SHP77 (cell line): ENCODE data around the gene OPCML.

Experiments
- DNase-seq, 2 experiments: peaks; one replicate each; lab custom pipeline; 2025; lab: John Stamatoyannopoulos, UW

The OPCML gene

DNA sequence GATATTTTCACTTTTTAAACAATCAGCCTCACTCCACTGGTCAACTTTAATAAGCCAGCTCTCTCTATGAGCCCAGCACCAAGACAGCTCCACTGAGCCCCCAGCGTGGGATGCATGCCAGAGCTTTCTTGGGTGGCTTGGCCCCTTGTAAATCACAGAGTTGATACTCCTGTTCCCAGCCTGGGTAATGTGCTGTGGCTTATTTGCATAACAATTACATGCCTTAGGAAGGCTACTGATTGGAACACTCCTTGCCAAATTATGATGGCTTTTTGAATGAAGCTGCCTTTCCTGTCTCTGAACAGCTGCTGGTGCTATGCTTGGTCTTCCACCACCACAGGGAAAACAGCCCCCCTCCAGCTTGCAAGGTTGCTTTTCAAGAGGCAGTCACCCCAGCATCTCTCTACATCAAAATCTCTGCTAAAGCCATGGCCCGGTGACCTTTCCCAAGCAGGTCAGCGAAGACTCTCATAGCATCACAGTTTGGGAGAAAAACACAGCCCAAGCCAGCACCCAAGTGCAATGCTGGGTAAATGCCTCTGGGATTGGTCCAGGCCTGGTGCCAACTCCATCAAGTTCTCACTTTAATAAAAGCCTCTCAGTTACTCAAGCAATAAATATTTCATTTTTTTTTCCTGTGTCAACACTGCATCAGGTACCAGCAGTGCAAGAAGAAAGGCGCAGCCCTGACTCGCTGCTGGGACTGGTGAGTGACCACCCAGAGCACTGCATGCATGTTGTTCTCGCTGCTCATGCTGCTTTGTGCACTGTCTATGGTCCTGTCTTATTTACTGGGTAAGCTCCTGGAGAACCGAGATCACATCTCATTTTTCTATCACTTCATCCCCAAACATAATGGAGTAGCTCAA lies 549.3 kb downstream of the OPCML start:
- DNase-seq, result no peak

DNA sequence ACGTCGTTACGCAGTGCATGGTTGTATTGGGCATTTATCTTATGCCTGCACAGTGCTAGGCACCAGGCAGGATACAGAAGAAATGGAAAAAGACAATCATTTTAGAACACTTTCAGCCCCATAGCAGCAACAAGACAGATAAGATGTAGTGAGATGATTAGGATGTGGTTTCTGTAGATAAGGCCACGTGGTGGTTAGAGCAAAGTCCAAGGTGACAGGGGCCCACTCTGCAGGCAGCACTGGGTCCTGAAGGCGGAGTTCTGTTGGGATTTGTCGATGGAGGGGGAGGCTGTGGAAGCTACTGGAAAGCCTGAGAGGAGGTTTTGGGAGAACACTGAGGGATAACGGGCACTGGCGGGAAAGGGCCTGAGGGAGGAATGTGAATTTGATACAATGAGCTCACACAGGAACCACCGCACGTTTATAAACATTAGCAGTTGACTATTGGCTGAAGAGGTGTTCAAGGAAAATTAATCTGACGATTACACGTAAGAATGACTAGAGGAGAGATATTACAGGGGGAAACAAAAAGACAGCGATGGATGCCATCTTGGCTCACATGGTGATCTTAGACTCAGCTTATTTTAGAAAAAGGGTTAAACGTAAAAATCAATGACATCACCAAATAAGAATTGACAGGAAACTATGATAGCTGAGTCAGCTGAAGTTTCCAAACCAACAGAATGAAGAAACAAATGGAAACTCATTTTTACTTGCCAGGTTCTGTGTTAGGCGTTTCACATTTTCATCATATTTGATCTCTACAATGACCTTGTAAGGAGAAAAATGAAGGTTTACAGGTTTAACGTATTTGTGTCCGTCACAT lies 551.0 kb downstream of the OPCML start:
- DNase-seq, result no peak

DNA sequence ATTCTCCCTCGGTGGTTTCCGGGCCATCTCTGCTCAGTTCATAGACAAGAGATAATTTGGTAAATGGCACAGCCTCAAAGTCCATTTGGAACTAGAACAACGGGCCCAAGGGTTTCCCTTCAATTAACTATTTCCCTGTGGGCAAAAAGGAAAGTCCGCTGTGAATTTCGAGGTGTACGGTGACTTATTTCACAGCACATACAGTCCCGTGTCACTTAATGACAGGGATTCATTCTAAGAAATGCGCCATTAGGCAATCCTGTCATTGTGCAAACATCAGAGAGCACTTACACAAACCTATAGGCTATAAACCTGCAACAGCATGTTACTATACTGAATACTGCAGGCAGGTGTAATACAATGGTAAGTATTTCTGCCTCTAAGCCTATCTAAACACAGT lies 551.6 kb downstream of the OPCML start:
- no peak for DNase-seq

DNA sequence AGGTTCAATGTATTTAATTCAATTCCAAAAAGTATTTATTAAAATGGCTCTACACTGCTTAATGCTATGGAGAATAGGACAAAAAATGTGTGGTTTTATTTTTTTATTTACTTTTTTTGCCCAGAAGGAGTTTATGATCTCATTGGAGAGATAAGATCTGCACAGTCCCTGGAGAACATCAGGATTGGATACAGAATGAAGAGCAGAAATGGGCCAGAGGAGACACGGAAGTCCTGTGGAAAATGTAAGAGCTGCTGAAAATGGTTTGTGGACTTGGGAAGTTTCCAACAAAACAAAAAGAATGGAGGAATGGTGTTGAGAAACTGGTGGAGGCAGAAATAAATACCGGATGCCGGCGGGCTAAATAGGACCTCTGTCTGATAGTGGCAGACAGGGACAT lies 554.6 kb downstream of the OPCML start:
- no peak for DNase-seq

DNA sequence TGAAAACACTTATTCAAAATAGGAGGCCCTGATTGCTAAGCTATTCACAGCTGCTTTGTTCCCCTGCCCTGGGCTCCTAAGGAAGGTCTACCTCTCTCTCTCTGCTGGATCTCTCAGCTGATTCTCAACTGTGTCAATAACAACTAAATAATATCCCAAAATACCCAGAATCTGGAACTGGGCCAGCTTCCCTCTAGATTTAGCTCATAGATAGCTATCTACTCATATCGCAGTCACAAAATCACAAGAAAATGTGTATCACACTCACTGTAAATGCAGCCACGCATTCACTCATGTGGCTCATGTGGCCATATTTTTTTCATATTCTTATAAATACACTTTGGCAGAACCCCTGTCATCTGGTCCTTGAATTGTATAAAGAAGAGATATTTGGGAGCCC lies 555.1 kb downstream of the OPCML start:
- no peak for DNase-seq

DNA sequence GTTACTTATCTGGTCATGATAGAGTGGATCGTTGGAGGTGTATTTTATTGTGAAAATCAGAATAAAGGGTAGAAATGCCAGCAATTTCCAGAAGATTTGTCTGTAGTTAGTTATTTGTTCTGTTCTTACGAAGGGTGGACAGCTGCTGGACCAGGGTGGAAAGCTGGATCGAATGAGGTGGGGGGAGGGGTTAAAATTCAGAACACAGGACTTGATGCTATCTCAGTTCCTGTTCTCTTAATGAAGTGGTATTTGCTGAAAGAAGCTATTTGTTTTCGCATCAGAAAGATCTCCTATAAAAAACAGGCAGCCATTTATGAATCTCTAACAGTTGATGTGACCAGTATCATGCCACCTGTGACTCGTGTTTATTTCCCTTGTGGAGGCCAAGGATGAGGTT lies 556.2 kb downstream of the OPCML start:
- DNase-seq, result no peak

DNA sequence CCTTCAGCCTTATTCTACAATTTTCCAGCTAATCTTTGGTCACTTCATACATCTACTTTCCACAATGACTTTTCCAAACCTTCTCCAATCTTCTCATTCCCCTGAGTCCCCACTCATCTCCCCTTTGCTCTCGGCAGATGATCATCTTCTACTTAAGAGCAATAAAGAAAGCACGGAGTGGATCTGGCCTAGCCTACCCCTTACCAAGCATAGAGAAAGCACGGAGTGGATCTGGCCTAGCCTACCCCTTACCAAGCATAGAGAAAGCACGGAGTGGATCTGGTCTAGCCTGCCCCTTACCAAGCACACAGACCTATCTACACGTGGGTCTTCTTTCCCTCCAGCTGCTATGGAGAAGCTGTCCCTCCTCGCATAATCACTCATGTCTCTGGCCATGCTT lies 558.6 kb downstream of the OPCML start:
- DNase-seq, result no peak

DNA sequence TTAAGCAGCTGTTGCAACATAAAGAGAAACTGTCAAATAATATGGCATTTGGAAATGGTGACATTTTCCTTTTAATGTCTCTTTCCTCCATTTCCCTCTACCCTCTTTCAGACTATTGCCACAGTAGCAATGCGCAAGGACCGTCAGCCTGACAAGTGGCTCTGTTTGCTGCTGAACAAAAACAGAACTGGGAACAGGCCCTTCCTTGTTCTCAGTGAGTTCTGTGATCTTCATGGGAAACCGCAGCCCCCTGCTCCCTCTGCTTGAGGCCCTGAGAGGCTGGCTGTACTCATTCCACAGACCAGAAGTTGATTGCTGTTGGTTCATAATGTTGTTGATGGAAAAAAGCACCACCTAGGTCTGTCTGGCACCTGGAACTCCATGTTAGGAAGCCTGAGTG lies 559.7 kb downstream of the OPCML start:
- DNase-seq, result no peak

DNA sequence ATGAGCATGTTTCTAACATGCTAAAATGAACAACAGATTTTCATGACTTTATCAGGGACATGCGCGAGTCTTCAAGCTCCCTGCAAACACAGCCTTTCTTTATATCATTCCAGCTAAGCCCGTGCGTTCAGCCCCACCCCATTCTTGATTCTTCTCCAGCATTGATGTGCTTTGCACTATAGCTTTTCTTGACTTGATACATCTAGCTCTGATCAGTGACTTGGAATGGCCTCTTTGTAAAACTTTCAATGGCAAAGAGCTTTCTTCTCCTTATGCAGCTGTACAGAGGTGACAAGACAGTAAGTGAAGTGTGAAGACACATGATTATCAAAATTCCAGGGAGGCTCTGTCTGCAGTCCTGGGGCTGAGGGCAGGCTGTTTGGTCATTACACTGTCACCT lies 561.0 kb downstream of the OPCML start:
- DNase-seq, result no peak

DNA sequence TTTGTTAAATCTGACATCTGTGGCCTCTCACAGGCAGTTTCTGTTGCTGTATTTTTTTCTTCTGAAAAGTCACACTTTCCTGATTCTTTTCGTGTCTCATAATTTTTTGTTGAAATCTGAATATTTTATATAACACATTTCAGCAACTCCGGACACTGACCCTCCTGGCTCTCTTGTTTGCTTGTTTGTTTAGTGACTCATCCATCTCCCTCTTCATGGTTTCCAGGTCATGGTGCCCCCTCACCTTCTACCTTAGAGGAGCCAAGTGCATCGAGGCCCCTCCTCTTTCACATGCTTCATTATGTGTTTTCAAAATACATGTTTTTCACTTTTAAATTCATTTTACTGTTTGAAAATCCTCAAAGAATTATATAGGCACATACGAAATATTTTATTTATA lies 562.4 kb downstream of the OPCML start:
- DNase-seq, result no peak

DNA sequence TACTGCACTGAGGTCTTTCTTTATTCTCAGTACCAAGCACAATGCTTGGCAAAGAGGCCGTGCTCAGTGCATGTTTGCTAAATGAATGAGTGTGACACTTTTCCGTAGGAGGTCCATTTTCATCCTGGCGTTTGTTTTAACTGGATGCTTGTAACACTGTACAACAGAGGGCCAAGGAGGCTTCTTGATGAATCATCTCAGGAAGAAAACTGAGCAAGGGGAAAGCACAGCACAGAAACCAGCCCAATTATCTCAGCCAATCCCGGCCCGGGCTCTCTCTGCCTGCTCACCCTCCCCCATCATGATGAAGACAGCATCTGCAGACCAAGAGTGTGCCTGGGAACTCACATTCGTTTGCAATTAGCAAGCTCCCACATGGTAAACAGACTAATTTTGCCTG lies 570.3 kb downstream of the OPCML start:
- DNase-seq, result no peak

DNA sequence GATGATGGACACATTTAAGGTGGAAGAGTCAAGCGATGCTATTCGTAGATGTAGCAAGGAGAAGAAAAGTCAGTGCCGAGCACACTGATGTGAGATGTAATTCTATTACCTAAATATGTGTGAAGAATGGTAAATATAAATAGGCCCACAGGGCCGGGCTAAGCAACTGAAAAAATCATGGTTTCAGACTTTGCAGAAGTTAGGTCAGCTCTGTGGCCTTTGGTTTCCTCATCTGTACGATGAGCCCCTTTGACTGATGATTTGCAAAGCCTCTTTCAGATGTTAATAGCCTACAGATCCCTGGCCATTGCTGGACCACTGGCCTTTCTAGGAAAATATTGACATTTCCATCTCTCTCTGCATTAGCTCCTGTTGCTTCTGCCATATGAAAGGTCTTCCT lies 570.8 kb downstream of the OPCML start:
- DNase-seq, result no peak

DNA sequence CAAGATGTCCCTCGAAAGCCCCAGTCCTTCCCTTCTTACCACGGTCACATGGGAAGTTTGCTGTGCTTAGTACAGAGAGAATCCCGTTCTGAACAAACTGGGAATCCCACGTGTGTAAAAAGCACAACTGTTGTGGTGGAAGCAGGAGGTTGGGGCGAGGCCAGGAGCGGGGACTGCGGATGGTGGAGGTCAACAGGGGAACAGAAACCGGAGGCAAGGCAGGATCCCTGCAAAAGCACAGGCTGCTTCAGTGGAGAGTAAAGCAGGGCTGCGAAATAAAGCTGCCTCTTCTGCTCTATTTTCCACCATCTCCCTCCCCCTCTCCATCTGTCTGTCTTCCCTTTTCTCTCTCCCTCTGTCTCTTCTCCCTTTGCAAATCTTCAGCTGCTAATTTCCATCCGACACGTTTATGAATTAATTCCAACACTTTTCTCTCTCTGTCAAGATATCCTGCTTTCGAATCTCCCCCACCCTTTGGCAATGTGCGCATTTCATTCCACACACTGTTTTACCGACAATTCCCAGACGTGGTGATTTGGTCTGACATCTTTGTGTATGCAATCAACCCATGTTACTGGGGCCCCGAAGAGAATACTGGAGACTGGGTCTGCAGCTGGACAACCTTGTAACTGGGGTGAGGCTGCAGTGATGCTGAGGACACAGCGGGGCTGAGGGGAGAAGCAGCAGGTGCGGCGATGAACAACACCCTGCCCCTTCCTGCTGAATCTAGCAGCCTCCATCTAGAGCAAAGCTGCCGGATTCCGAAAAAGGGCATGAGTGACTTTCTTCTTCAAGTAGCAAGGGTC lies 571.8 kb downstream of the OPCML start:
- DNase-seq, result no peak

DNA sequence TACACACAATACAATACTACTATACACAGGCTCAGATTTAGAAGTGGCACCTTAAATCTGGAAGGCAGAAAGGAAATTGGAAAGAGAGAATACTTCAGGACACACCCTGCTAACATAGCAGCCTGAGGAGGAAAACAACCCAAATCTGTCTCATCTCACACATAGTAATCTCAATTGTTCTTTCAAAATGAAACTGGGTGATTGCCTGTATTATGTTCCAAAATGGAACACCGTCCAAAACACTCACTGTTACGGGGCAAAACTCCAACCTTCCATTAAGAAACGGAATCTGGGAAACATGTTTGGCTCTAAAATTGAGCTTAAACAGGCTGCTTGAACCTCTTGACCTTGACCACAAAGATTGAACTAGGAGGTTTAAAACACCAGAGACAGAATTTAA lies 572.6 kb downstream of the OPCML start:
- DNase-seq, result no peak

DNA sequence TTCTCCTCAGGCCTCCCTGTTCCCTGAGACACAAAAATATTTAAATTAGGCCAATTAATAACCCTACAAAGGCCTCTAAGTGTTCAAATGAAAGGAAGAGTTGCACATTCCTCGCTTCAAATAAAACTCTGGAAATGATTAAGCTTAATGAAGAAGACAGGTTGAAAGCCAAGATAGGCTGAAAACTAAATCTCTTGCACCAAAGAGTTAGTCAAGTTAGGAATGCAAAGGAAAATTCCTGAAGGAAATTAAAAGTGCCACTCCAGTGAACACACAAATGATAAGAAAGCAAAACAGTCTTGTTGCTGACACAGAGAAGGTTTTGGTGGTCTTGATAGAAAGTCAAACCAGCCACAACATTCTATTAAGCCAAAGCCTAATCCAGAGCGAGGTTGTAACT lies 574.4 kb downstream of the OPCML start:
- no peak for DNase-seq

DNA sequence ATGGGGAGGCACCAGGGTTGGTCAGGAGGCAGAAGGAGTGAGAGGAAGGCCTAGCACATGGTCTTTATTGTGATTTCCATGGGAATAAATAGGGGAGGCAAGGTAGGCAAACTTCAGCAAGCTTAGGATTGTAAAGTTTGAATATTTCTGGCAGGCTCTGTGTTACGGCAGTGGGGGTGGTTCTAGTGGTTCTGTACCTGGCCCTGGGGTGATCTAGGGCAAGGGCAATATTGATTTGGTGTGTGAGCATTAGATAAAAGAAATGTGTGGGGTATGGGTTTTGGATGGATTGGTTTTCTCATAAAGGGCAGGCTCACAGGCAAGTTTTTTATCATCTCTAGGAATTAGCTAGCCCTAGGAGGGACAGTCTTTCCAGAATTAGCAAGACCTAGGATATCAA lies 584.0 kb downstream of the OPCML start:
- DNase-seq, result no peak

DNA sequence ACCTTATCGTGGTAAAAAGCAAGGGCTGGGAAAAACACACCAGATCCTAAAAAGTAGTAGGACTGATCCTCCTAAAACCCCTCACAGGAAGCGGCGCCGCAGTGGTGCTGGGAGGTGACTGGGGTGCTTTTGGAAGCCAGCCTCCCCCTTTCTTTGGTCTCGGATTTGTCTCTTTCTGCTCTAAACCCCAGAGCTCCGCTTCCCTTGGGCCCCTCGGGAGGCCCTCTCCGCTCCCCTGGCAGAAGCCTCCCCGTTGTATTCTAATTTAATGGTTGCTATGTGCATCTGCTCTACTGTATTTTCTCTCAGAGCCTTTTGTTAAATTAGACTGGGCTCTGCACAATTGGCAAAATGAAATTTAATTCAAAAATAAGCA lies 587.7 kb downstream of the OPCML start:
- DNase-seq, result no peak

DNA sequence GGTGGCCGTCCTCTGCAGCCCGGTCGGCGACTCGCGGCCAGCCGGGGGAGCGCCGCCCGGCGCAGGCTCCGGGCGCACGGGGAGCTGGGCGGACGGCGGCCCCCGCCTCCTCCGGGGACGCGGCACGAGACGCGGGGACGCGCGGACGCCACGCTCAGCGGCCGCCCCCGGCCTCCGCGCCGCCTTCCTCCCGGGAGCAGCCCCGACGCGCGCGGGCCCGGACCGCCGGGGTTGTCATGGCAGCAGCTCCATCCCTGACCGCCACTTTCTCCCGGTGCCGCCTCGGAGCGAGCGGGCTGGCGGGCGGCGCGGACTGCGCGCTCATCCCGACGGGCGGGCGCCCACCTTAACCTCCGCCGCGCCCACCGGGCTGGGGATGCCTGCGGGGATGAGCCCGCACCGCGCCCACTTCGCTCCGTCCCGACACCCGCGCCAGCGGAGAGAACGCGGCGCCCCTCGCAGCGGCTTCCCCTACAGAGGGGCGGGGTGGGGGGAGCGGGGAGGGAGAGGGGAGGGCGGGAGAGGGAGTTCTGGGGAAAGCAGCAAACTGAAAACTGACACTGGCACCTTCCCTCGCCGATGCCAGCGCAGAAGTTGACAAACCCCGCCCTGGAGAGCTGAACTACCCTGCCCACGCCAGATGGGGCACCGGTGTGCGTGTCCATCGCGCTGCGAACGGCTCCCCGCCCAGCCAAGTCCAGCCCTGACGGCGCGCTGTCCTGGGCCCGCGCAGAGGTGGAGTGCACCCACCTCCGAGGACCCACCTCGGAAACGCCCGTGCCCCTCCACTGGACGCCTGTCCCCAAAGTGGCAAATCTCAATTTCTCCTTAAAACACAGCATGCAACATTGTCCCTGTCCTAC lies 588.4 kb downstream of the OPCML start:
- no peak for DNase-seq

DNA sequence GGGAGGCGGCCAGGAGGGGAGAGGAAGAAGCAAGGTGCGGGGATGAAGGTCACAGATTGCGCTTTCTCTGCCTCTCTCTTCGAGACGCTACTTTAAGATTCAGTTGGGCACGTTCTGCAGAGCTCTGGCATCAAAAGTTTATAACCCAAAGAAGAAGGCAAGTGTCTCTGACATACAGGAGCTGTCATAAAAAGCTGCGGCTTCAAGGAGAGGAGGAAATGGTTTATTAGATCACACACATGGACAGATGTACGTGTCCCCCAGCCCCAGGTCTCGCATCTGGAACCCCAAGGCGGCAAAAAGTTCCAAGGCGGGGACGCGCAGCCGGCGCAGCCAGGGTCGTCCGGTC lies 589.0 kb downstream of the OPCML start:
- no peak for DNase-seq

DNA sequence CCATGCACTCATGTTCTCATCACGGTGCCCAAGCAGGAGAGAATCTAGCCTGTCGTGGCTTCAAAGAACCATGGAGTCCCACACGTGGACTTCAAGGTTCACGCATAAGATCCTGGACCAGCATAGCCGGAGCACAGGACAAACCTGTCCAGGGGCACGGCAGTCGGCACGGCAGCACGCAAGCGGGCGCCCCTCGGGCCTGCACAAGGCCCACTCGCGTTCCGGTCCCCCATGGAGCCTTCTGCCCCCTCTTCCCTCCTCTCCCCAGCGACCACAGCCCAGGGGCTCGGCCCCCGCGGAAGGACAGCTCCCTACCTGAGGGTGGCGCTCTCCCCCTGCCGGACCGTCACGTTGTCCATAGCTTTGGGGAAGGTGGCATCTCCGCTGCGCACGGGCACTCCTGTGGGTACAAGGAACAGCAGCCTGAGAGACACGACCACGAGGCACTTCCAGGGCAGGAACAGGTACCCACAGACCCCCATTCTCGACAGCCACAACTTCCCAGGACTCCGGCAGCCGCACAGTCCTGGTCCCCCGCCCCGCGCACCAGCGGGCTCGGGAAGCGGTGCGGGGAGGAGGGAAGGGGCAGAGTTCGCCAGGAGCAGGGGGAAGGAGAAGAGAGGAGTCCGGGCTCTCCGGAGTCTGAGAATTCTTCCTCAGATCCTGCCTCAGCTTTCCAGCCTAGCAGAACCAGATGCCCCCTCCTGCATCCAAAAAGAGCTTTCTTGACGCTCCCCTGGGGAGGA lies 589.5 kb downstream of the OPCML start:
- no peak for DNase-seq

DNA sequence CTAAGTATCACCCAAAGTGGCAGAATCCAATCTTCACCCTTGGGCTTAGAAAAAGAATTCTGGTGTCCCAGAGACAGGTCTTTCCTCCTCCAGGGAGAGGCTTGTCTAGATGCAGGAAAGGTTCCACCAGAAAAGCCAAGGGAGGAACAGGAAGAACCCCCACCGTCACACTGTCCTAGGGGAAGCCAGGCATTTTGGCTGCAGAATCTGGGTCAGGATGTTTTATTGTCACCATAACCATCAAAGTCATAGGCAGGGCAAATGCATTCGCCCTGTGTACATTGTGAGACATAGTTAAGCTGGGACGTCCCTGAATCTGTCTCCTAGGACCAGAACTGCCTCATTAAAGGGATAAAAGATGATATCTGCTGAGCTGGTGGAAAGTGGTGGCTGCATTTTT lies 590.5 kb downstream of the OPCML start:
- DNase-seq, result no peak
